Activated CD4-positive, alpha-beta T cell treated with anti-CD3 and anti-CD28 coated beads, Interleukin-2, amount 50 U/mL, for 16 hours (primary cell): ENCODE results near the gene PLAGL2.

Experiments used
- DNase-seq: peaks from one replicate; pipeline ENCODE4 v3.0.0-alpha.2; 2020

Gene PLAGL2

DNA sequence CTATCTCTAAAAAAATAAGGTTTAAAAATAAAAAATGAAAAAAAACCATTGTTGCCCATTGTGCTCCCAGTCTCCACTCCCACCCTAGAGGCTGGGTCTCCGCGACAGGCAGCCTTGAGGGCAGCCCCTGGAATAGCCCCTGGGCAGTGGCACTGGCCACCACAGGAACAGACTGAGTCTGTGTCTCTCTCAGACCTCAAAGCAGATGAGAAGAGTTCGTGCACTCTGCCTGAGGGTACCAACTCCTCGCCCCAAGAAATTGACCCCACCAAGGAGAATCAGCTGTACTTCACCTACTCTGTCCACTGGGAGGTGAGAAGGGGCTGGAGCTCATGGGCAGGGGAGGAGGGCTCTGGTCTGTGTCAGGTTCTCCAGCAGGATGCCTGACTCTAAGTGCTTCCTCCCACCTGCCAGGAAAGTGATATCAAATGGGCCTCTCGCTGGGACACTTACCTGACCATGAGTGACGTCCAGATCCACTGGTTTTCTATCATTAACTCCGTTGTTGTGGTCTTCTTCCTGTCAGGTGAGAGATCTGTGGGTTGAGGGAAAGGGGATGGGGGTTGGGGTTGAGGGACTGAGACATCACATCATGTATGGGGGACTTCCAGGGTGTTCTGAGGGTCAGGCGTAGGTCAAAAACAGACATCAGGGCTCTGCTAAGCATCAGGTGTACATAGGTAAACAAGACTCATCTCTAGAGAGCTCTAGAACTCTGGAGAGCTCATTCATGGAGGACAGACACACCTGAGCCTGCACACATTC, 62.5 kb downstream of the PLAGL2 start:
- no peak for DNase-seq

DNA sequence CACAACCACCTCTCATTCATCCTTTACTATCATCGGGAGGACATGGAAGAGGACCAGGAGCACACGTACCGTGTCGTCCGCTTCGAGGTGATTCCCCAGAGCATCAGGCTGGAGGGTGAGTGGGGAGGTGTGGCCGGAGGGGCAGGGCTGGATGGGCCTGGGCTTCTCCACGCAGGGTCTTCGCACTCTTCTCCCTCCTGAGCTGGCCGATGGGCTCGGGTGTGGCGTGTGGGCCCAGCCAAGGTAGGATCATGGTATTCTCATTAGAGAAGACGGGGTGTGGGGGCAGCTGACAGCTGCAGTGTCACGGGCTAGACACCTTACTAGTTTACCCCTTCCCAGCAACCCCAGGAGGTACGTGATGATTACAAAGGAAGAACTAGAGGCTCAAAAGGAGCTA, 64.6 kb downstream of the PLAGL2 start:
- no peak for DNase-seq
